SK-N-SH treated with all-trans-retinoic acid at 6 μM for 48 hours (cell line): Measurements from ENCODE around the gene MBNL2.

ENCODE experiments used
- ATAC-seq: fragments of 200-7000 bp; cut with Tn5 transposase; 3 replicates; pipeline ENCODE4 v1.9.1; 2020; ENCODE audit warnings: mild to moderate bottlenecking, moderate library complexity
- BACH2 ChIP-seq: fragments of 250-450 bp; sonication (Bioruptor Pico); IDR thresholded peaks from 2 replicates; pipeline ENCODE4 v1.9.0; 2021; ENCODE audit warnings: mild to moderate bottlenecking, borderline replicate concordance
- CREB5 ChIP-seq: fragments of 250-450 bp; sonication (Bioruptor Pico); IDR thresholded peaks from 2 replicates; pipeline ENCODE4 v1.5.1; 2020; ENCODE audit warnings: low read depth, mild to moderate bottlenecking, moderate library complexity
- CSDC2 ChIP-seq: fragments of 250-450 bp; sonication (Bioruptor Pico); IDR thresholded peaks from 2 replicates; pipeline ENCODE4 v1.5.0; 2020; ENCODE audit warnings: mild to moderate bottlenecking, moderate library complexity
- GLIS3 ChIP-seq: fragments of 250-450 bp; sonication (Bioruptor Pico); IDR thresholded peaks from 2 replicates; pipeline ENCODE4 v1.5.0; 2020; ENCODE audit warnings: mild to moderate bottlenecking, moderate library complexity
- ISL1 ChIP-seq: fragments of 250-450 bp; sonication (Bioruptor Pico); IDR thresholded peaks from 2 replicates; pipeline ENCODE4 v2.1.2; 2022; ENCODE audit warnings: mild to moderate bottlenecking, moderate library complexity
- RARB ChIP-seq: fragments of 250-450 bp; sonication (Bioruptor Pico); IDR thresholded peaks from 2 replicates; pipeline ENCODE4 v1.8.0; 2021; ENCODE audit warnings: mild to moderate bottlenecking, moderate library complexity
- TCF4 ChIP-seq: fragments of 250-450 bp; sonication (Bioruptor Pico); IDR thresholded peaks from 2 replicates; pipeline ENCODE4 v1.8.0; 2021; ENCODE audit warnings: mild to moderate bottlenecking, moderate library complexity, borderline replicate concordance
- ZFP30 ChIP-seq: fragments of 450-650 bp; formaldehyde crosslinking; IDR thresholded peaks from 2 replicates; pipeline ENCODE4 v1.5.0; 2022; ENCODE audit warnings: mild to moderate bottlenecking, moderate library complexity
- ZNF565 ChIP-seq: fragments of 450-650 bp; formaldehyde crosslinking; conservative IDR thresholded peaks from 2 replicates; pipeline ENCODE4 v1.5.0; 2020; ENCODE audit warnings: low read depth, mild to moderate bottlenecking, moderate library complexity
- ZNF70 ChIP-seq: fragments of 450-650 bp; formaldehyde crosslinking; IDR thresholded peaks from 2 replicates; pipeline ENCODE4 v1.5.0; 2020; ENCODE audit warnings: mild to moderate bottlenecking, moderate library complexity
- ZNF8 ChIP-seq: fragments of 450-650 bp; formaldehyde crosslinking; IDR thresholded peaks from 2 replicates; pipeline ENCODE4 v1.5.0; 2020; ENCODE audit warnings: mild to moderate bottlenecking, moderate library complexity
- TF ChIP-seq, protein P1 (sequence below): fragments of 250-450 bp; sonication (Bioruptor Pico); IDR thresholded peaks from 2 replicates; pipeline ENCODE4 v1.8.0; 2021; ENCODE audit warnings: low read depth, mild to moderate bottlenecking, moderate library complexity, borderline replicate concordance
- TF ChIP-seq, protein P2 (sequence below): fragments of 250-450 bp; sonication (Bioruptor Pico); IDR thresholded peaks from 2 replicates; pipeline ENCODE4 v1.8.0; 2020; ENCODE audit warnings: mild to moderate bottlenecking, moderate library complexity, borderline replicate concordance
- TF ChIP-seq, protein P3 (sequence below): fragments of 250-450 bp; sonication (Bioruptor Pico); IDR thresholded peaks from 2 replicates; pipeline ENCODE4 v1.5.1; 2021; ENCODE audit warnings: mild to moderate bottlenecking, moderate library complexity

MBNL2 gene

GRCh38 chr13:97257228-97257755 is 35.2 kb downstream of the MBNL2 start:
- ATAC-seq: no peak
- TF ChIP-seq ZFP30 (CRISPR knock-in tag): no peak
- TF ChIP-seq, protein P1, sequence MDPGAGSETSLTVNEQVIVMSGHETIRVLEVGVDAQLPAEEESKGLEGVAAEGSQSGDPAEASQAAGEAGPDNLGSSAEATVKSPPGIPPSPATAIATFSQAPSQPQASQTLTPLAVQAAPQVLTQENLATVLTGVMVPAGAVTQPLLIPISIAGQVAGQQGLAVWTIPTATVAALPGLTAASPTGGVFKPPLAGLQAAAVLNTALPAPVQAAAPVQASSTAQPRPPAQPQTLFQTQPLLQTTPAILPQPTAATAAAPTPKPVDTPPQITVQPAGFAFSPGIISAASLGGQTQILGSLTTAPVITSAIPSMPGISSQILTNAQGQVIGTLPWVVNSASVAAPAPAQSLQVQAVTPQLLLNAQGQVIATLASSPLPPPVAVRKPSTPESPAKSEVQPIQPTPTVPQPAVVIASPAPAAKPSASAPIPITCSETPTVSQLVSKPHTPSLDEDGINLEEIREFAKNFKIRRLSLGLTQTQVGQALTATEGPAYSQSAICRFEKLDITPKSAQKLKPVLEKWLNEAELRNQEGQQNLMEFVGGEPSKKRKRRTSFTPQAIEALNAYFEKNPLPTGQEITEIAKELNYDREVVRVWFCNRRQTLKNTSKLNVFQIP: no peak
- TF ChIP-seq ZNF8 (CRISPR knock-in tag): no peak
- TF ChIP-seq, protein P2, sequence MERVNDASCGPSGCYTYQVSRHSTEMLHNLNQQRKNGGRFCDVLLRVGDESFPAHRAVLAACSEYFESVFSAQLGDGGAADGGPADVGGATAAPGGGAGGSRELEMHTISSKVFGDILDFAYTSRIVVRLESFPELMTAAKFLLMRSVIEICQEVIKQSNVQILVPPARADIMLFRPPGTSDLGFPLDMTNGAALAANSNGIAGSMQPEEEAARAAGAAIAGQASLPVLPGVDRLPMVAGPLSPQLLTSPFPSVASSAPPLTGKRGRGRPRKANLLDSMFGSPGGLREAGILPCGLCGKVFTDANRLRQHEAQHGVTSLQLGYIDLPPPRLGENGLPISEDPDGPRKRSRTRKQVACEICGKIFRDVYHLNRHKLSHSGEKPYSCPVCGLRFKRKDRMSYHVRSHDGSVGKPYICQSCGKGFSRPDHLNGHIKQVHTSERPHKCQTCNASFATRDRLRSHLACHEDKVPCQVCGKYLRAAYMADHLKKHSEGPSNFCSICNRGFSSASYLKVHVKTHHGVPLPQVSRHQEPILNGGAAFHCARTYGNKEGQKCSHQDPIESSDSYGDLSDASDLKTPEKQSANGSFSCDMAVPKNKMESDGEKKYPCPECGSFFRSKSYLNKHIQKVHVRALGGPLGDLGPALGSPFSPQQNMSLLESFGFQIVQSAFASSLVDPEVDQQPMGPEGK: no peak
- TF ChIP-seq ZNF565 (CRISPR knock-in tag): no peak
- TF ChIP-seq ZNF70 (CRISPR knock-in tag): no peak
- TF ChIP-seq RARB: no peak
- no peak for TF ChIP-seq CREB5 (CRISPR knock-in tag)
- TF ChIP-seq, protein P3, sequence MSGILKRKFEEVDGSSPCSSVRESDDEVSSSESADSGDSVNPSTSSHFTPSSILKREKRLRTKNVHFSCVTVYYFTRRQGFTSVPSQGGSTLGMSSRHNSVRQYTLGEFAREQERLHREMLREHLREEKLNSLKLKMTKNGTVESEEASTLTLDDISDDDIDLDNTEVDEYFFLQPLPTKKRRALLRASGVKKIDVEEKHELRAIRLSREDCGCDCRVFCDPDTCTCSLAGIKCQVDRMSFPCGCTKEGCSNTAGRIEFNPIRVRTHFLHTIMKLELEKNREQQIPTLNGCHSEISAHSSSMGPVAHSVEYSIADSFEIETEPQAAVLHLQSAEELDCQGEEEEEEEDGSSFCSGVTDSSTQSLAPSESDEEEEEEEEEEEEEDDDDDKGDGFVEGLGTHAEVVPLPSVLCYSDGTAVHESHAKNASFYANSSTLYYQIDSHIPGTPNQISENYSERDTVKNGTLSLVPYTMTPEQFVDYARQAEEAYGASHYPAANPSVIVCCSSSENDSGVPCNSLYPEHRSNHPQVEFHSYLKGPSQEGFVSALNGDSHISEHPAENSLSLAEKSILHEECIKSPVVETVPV (CRISPR knock-in tag): no peak
- TF ChIP-seq, all 23 proteins: peak for 0

GRCh38 chr13:97257800-97258799 is 36.0 kb downstream of the MBNL2 start:
- peak; percentile 62 for ATAC-seq
- TF ChIP-seq ISL1 (CRISPR knock-in tag) (peak; percentile 29; the same call in 1 of the 2 replicates), RARB (no peak), ZNF8 (CRISPR knock-in tag) (no peak)
- TF ChIP-seq, protein P2: no peak
- TF ChIP-seq, protein P1: no peak
- TF ChIP-seq, all 23 proteins: peak for 1

DNA sequence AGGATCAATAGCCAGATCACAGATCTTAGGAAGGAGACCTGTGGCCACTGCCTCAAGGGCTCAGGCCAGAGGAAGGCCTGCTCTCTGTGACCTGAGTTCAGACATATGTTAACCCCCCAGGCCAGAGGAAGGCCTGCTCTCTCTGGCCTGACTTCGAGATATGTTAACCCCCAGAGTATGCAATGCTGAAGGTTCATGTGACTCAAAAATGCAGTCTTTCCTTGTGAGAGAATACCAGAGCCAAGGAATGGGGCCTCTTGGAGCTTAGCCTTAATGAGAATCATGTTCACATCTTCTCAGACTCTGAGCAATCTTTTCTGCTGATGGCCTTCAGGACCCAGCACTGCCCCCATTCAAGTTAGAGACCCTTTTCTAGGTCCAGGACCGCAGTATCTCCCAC is 36.7 kb downstream of the MBNL2 start:
- no peak for ATAC-seq
- TF ChIP-seq CSDC2 (CRISPR knock-in tag) (0 out of 2 replicates have a peak, but pooled peaks have one; percentile 25), GLIS3 (CRISPR knock-in tag) (no peak)

GRCh38 chr13:97259410-97259797 is 37.3 kb downstream of the MBNL2 start:
- no peak for ATAC-seq
- TF ChIP-seq BACH2 (CRISPR knock-in tag): no peak
- no peak for TF ChIP-seq TCF4 (CRISPR knock-in tag)
